Activated CD4-positive, alpha-beta T cell treated with anti-CD3 and anti-CD28 coated beads, Interleukin-2, amount 10 ng/mL, durations not matched to agents 7 days and 5 days (primary cell): ENCODE data around the gene CREB5. TPM values are rescaled to one million over a fixed set of nuclear protein-coding genes. Genes with fewer than 3 reads are reported as not detected.

Source experiments
- CTCF ChIA-PET: fragments of 350-600 bp; sonication (Branson Sonifier 250); formaldehyde crosslinking; loops from one replicate; lab custom pipeline; 2021; ENCODE audit warnings: antibody characterized with exemption; lab: Charles Lee
- POLR2A ChIA-PET: fragments of 350-600 bp; sonication (Branson Sonifier 250); formaldehyde crosslinking; loops from one replicate; lab custom pipeline; 2021; ENCODE audit warnings: antibody characterized with exemption; lab: Charles Lee
- DNase-seq: peaks from one replicate; pipeline ENCODE4 v3.0.0-alpha.2; 2020
- H3K27ac Mint-ChIP-seq: one replicate; pipeline ENCODE4 v1.8.0; 2021; ENCODE audit warnings: mild to moderate bottlenecking, moderate library complexity, mixed read lengths
- H3K27me3 Mint-ChIP-seq: one replicate; pipeline ENCODE4 v1.8.0; 2021; ENCODE audit warnings: mixed read lengths
- H3K36me3 Mint-ChIP-seq: one replicate; pipeline ENCODE4 v1.8.0; 2021; ENCODE audit warnings: low read depth, mixed read lengths
- H3K4me1 Mint-ChIP-seq: one replicate; pipeline ENCODE4 v1.8.0; 2021; ENCODE audit warnings: mixed read lengths
- H3K4me3 Mint-ChIP-seq: one replicate; pipeline ENCODE4 v1.8.0; 2021; ENCODE audit warnings: mild to moderate bottlenecking, moderate library complexity, mixed read lengths
- H3K9me3 Mint-ChIP-seq: one replicate; pipeline ENCODE4 v1.8.0; 2021; ENCODE audit warnings: mixed read lengths
- total RNA-seq, 2 experiments: library from RNA; stranded (reverse); gene quantifications; one replicate each; pipeline ENCODE4 v1.2.3, GENCODE V29; 2021

The CREB5 gene
- total RNA-seq, 2 experiments from 2014 or later = not detected

- Mint-ChIP-seq H3K4me1 (no peaks in the 10 kb centered on the region), H3K36me3 (no peaks in the 10 kb centered on the region), H3K4me3 (no peak overlapping the region), H3K27ac (no peak overlapping the region), H3K27me3 (no peaks in the 10 kb centered on the region), H3K9me3 (no peaks in the 10 kb centered on the region)
- ChIA-PET CTCF (no interaction called here), POLR2A (no interaction called here)
- no peak for DNase-seq
These were observed 342.9 kb downstream of the CREB5 start for GRCh38 chr7:28755255-28755654.

- POLR2A ChIA-PET = no interaction called here
These were observed 345.9 kb downstream of the CREB5 start for GRCh38 chr7:28758186-28758585.

GRCh38 chr7:28759475-28759971 lies 347.2 kb downstream of the CREB5 start:
- Mint-ChIP-seq H3K27me3 (peaks cover 2% of the 10 kb centered on the region), H3K36me3 (no peaks in the 10 kb centered on the region), H3K27ac (no peak overlapping the region), H3K9me3 (no peaks in the 10 kb centered on the region), H3K4me1 (no peaks in the 10 kb centered on the region), H3K4me3 (no peak overlapping the region)
- CTCF ChIA-PET = no interaction called here
- DNase-seq = no peak
- POLR2A ChIA-PET = no interaction called here

More at GRCh38 chr7:28758186-28758585, 345.9 kb downstream of the CREB5 start:
- Mint-ChIP-seq H3K27ac (no peak overlapping the region), H3K36me3 (no peaks in the 10 kb centered on the region), H3K4me1 (no peaks in the 10 kb centered on the region), H3K4me3 (no peak overlapping the region), H3K9me3 (no peaks in the 10 kb centered on the region), H3K27me3 (peaks cover 2% of the 10 kb centered on the region)
- no peak for DNase-seq
- CTCF ChIA-PET = no interaction called here

GRCh38 chr7:28761505-28761904 lies 349.2 kb downstream of the CREB5 start:
- Mint-ChIP-seq H3K9me3 (no peaks in the 10 kb centered on the region), H3K27me3 (peaks cover 2% of the 10 kb centered on the region), H3K36me3 (no peaks in the 10 kb centered on the region), H3K27ac (no peak overlapping the region), H3K4me1 (no peaks in the 10 kb centered on the region), H3K4me3 (no peak overlapping the region)
- CTCF ChIA-PET = no interaction called here
- POLR2A ChIA-PET = no interaction called here
- DNase-seq = no peak

- DNase-seq = no peak
- Mint-ChIP-seq H3K4me3 (no peak overlapping the region), H3K4me1 (no peaks in the 10 kb centered on the region), H3K36me3 (no peaks in the 10 kb centered on the region), H3K27ac (no peak overlapping the region), H3K27me3 (peaks cover 2% of the 10 kb centered on the region), H3K9me3 (no peaks in the 10 kb centered on the region)
- POLR2A ChIA-PET = no interaction called here
- CTCF ChIA-PET = no interaction called here
These were observed 350.3 kb downstream of the CREB5 start for GRCh38 chr7:28762651-28763050.

GRCh38 chr7:28766359-28766758 lies 354.0 kb downstream of the CREB5 start:
- no peak overlapping the region for H3K4me3 Mint-ChIP-seq
- CTCF ChIA-PET = no interaction called here
- peaks cover 13% of the 10 kb centered on the region for H3K27me3 Mint-ChIP-seq
- no peaks in the 10 kb centered on the region for H3K9me3 Mint-ChIP-seq
- H3K4me1 Mint-ChIP-seq = no peaks in the 10 kb centered on the region
- H3K27ac Mint-ChIP-seq = no peak overlapping the region
- no peak for DNase-seq
- POLR2A ChIA-PET = no interaction called here
- H3K36me3 Mint-ChIP-seq = no peaks in the 10 kb centered on the region

GRCh38 chr7:28767356-28767755 lies 355.0 kb downstream of the CREB5 start:
- no peaks in the 10 kb centered on the region for H3K9me3 Mint-ChIP-seq

GRCh38 chr7:28768577-28769147 lies 356.3 kb downstream of the CREB5 start:
- DNase-seq = no peak
- H3K4me1 Mint-ChIP-seq = no peaks in the 10 kb centered on the region
- peaks cover 13% of the 10 kb centered on the region for H3K27me3 Mint-ChIP-seq
- CTCF ChIA-PET = no interaction called here
- H3K4me3 Mint-ChIP-seq = no peak overlapping the region
- no peaks in the 10 kb centered on the region for H3K9me3 Mint-ChIP-seq
- no peak overlapping the region for H3K27ac Mint-ChIP-seq
- H3K36me3 Mint-ChIP-seq = no peaks in the 10 kb centered on the region
- POLR2A ChIA-PET = no interaction called here

More at GRCh38 chr7:28767356-28767755, 355.0 kb downstream of the CREB5 start:
- Mint-ChIP-seq H3K27ac (no peak overlapping the region), H3K4me1 (no peaks in the 10 kb centered on the region), H3K27me3 (peaks cover 13% of the 10 kb centered on the region), H3K4me3 (no peak overlapping the region), H3K36me3 (no peaks in the 10 kb centered on the region)
- ChIA-PET CTCF (no interaction called here), POLR2A (no interaction called here)
- no peak for DNase-seq

- Mint-ChIP-seq H3K4me1 (no peaks in the 10 kb centered on the region), H3K27ac (no peak overlapping the region), H3K36me3 (no peaks in the 10 kb centered on the region), H3K27me3 (peaks cover 15% of the 10 kb centered on the region), H3K9me3 (no peaks in the 10 kb centered on the region), H3K4me3 (no peak overlapping the region)
- CTCF ChIA-PET = interaction anchor here (1.3 kb wide), 1 partner anchor 19 kb away, joined by 3 read pairs; no protein-coding TSS in a partner anchor
- POLR2A ChIA-PET = no interaction called here
- DNase-seq = no peak
These were observed 359.7 kb downstream of the CREB5 start for GRCh38 chr7:28771906-28772622.

GRCh38 chr7:28773423-28774145 lies 361.3 kb downstream of the CREB5 start:
- DNase-seq = no peak
- POLR2A ChIA-PET = no interaction called here
- H3K36me3 Mint-ChIP-seq = no peaks in the 10 kb centered on the region
- CTCF ChIA-PET = interaction anchor here (1.3 kb wide), 1 partner anchor 18 kb away, joined by 3 read pairs; no protein-coding TSS in a partner anchor
- H3K4me3 Mint-ChIP-seq = no peak overlapping the region
- H3K27ac Mint-ChIP-seq = no peak overlapping the region
- H3K27me3 Mint-ChIP-seq = peaks cover 9% of the 10 kb centered on the region
- no peaks in the 10 kb centered on the region for H3K4me1 Mint-ChIP-seq
- no peaks in the 10 kb centered on the region for H3K9me3 Mint-ChIP-seq

- Mint-ChIP-seq H3K27me3 (peaks cover 6% of the 10 kb centered on the region), H3K36me3 (no peaks in the 10 kb centered on the region), H3K4me1 (no peaks in the 10 kb centered on the region), H3K27ac (no peak overlapping the region), H3K9me3 (no peaks in the 10 kb centered on the region), H3K4me3 (no peak overlapping the region)
- DNase-seq = no peak
- POLR2A ChIA-PET = no interaction called here
- CTCF ChIA-PET = no interaction called here
These were observed 362.1 kb downstream of the CREB5 start for GRCh38 chr7:28774261-28774988.

- H3K27me3 Mint-ChIP-seq = peaks cover 2% of the 10 kb centered on the region
- CTCF ChIA-PET = no interaction called here
These were observed 364.3 kb downstream of the CREB5 start for GRCh38 chr7:28776463-28777157.

More at GRCh38 chr7:28776463-28777157, 364.3 kb downstream of the CREB5 start:
- POLR2A ChIA-PET = no interaction called here
- Mint-ChIP-seq H3K4me3 (no peak overlapping the region), H3K9me3 (no peaks in the 10 kb centered on the region), H3K27ac (no peak overlapping the region), H3K36me3 (no peaks in the 10 kb centered on the region), H3K4me1 (no peaks in the 10 kb centered on the region)
- no peak for DNase-seq
